ENCODE measurements around the gene FGF14. TPM values are rescaled to one million over a fixed set of nuclear protein-coding genes. Genes with fewer than 3 reads are reported as not detected.
"Not testable (repeated sequence)": the region's sequence is repeated elsewhere in the genome, so short reads cannot be mapped to it uniquely, and the experiment has no call there.

FGF14 gene
- total RNA-seq, 2 experiments from 2014 or later = not detected

GRCh38 chr13:102128216-102128810, 273.5 kb downstream of the FGF14 start:
- Mint-ChIP-seq H3K36me3 (no peaks in the 10 kb centered on the region), H3K27me3 (peaks cover 5% of the 10 kb centered on the region), H3K9me3 (no peaks in the 10 kb centered on the region), H3K4me1 (ENCODE audit: low read depth) (no peaks in the 10 kb centered on the region), H3K27ac (no peak overlapping the region), H3K4me3 (no peak overlapping the region)
- ChIA-PET CTCF (interaction anchor here (1.5 kb wide), 1 partner anchor 13 kb away, joined by 4 read pairs; no protein-coding TSS in a partner anchor), POLR2A (no interaction called here)
- intact Hi-C loops (cut with micrococcal nuclease) = no loop called here
- DNase-seq = no peak

- Mint-ChIP-seq H3K9me3 (no peaks in the 10 kb centered on the region), H3K4me1 (ENCODE audit: low read depth) (no peaks in the 10 kb centered on the region), H3K36me3 (no peaks in the 10 kb centered on the region), H3K27ac (no peak overlapping the region), H3K4me3 (no peak overlapping the region), H3K27me3 (peaks cover 5% of the 10 kb centered on the region)
- CTCF ChIA-PET = interaction anchor here (1.5 kb wide), 1 partner anchor 14 kb away, joined by 4 read pairs; no protein-coding TSS in a partner anchor
- no peak for DNase-seq
- intact Hi-C loops (cut with micrococcal nuclease) = no loop called here
- POLR2A ChIA-PET = no interaction called here
Observed at GRCh38 chr13:102127153-102127552, 274.7 kb downstream of the FGF14 start.

- Mint-ChIP-seq H3K27ac (no peak overlapping the region), H3K36me3 (no peaks in the 10 kb centered on the region), H3K4me1 (ENCODE audit: low read depth) (no peaks in the 10 kb centered on the region), H3K27me3 (peaks cover 3% of the 10 kb centered on the region), H3K4me3 (no peak overlapping the region), H3K9me3 (no peaks in the 10 kb centered on the region)
- intact Hi-C loops (cut with micrococcal nuclease) = no loop called here
- DNase-seq = no peak
- POLR2A ChIA-PET = no interaction called here
- CTCF ChIA-PET = no interaction called here
Observed at GRCh38 chr13:102122147-102122546, 279.7 kb downstream of the FGF14 start.

- H3K9me3 Mint-ChIP-seq = no peaks in the 10 kb centered on the region
- H3K4me3 Mint-ChIP-seq = no peak overlapping the region
- no peak overlapping the region for H3K27ac Mint-ChIP-seq
- no peaks in the 10 kb centered on the region for H3K4me1 Mint-ChIP-seq (ENCODE audit: low read depth)
- no peaks in the 10 kb centered on the region for H3K36me3 Mint-ChIP-seq
- no peak for DNase-seq
- H3K27me3 Mint-ChIP-seq = peaks cover 2% of the 10 kb centered on the region
- ChIA-PET CTCF (no interaction called here), POLR2A (no interaction called here)
- intact Hi-C loops (cut with micrococcal nuclease) = no loop called here
Observed at GRCh38 chr13:102117175-102117831, 284.5 kb downstream of the FGF14 start.

GRCh38 chr13:102103469-102103868, 298.4 kb downstream of the FGF14 start:
- POLR2A ChIA-PET = no interaction called here
- no peak overlapping the region for H3K27ac Mint-ChIP-seq
- no peak for DNase-seq
- no peak overlapping the region for H3K4me3 Mint-ChIP-seq
- H3K27me3 Mint-ChIP-seq = no peaks in the 10 kb centered on the region
- no peaks in the 10 kb centered on the region for H3K36me3 Mint-ChIP-seq
- intact Hi-C loops (cut with micrococcal nuclease) = no loop called here
- no peaks in the 10 kb centered on the region for H3K4me1 Mint-ChIP-seq (ENCODE audit: low read depth)
- no peaks in the 10 kb centered on the region for H3K9me3 Mint-ChIP-seq
- CTCF ChIA-PET = no interaction called here

- H3K27me3 Mint-ChIP-seq = peaks cover 2% of the 10 kb centered on the region
- no peak overlapping the region for H3K27ac Mint-ChIP-seq
- H3K4me1 Mint-ChIP-seq (ENCODE audit: low read depth) = no peaks in the 10 kb centered on the region
- ChIA-PET POLR2A (interaction anchor here (0.6 kb wide), 1 partner anchor 20 kb away, joined by 3 read pairs; no protein-coding TSS in a partner anchor), CTCF (no interaction called here)
- DNase-seq = no peak
- H3K4me3 Mint-ChIP-seq = no peak overlapping the region
- intact Hi-C loops (cut with micrococcal nuclease) = no loop called here
- H3K9me3 Mint-ChIP-seq = no peaks in the 10 kb centered on the region
- no peaks in the 10 kb centered on the region for H3K36me3 Mint-ChIP-seq
Observed at GRCh38 chr13:102100234-102100633, 301.6 kb downstream of the FGF14 start.

GRCh38 chr13:102097708-102098107, 304.1 kb downstream of the FGF14 start:
- Mint-ChIP-seq H3K27me3 (peaks cover 2% of the 10 kb centered on the region), H3K4me1 (ENCODE audit: low read depth) (no peaks in the 10 kb centered on the region), H3K27ac (no peak overlapping the region), H3K36me3 (no peaks in the 10 kb centered on the region), H3K9me3 (no peaks in the 10 kb centered on the region), H3K4me3 (no peak overlapping the region)
- intact Hi-C loops (cut with micrococcal nuclease) = no loop called here
- ChIA-PET POLR2A (no interaction called here), CTCF (no interaction called here)
- no peak for DNase-seq

- intact Hi-C loops (cut with micrococcal nuclease); CTCF ChIA-PET; POLR2A ChIA-PET; H3K27ac Mint-ChIP-seq; H3K4me1 Mint-ChIP-seq (ENCODE audit: low read depth); H3K9me3 Mint-ChIP-seq; H3K4me3 Mint-ChIP-seq; DNase-seq; H3K27me3 Mint-ChIP-seq; H3K36me3 Mint-ChIP-seq: not testable (repeated sequence)
Observed at GRCh38 chr13:102093288-102093687, 308.6 kb downstream of the FGF14 start.

- Mint-ChIP-seq H3K36me3 (no peaks in the 10 kb centered on the region), H3K4me1 (ENCODE audit: low read depth) (no peaks in the 10 kb centered on the region), H3K4me3 (no peak overlapping the region), H3K27me3 (peaks cover 8% of the 10 kb centered on the region), H3K9me3 (no peaks in the 10 kb centered on the region), H3K27ac (no peak overlapping the region)
- ChIA-PET CTCF (no interaction called here), POLR2A (no interaction called here)
- intact Hi-C loops (cut with micrococcal nuclease) = no loop called here
- no peak for DNase-seq
Observed at GRCh38 chr13:102091231-102091630, 310.6 kb downstream of the FGF14 start.

GRCh38 chr13:102090532-102090931, 311.3 kb downstream of the FGF14 start:
- H3K4me1 Mint-ChIP-seq (ENCODE audit: low read depth) = no peaks in the 10 kb centered on the region
- H3K9me3 Mint-ChIP-seq = no peaks in the 10 kb centered on the region
- H3K36me3 Mint-ChIP-seq = no peaks in the 10 kb centered on the region
- H3K27me3 Mint-ChIP-seq = peaks cover 8% of the 10 kb centered on the region
- H3K4me3 Mint-ChIP-seq = no peak overlapping the region
- no peak overlapping the region for H3K27ac Mint-ChIP-seq
- ChIA-PET CTCF (no interaction called here), POLR2A (no interaction called here)
- intact Hi-C loops (cut with micrococcal nuclease) = no loop called here
- no peak for DNase-seq

GRCh38 chr13:102089722-102090121, 312.1 kb downstream of the FGF14 start:
- ChIA-PET CTCF (no interaction called here), POLR2A (no interaction called here)
- no peak for DNase-seq
- no peak overlapping the region for H3K4me3 Mint-ChIP-seq
- no peaks in the 10 kb centered on the region for H3K36me3 Mint-ChIP-seq
- peaks cover 8% of the 10 kb centered on the region for H3K27me3 Mint-ChIP-seq
- H3K4me1 Mint-ChIP-seq (ENCODE audit: low read depth) = no peaks in the 10 kb centered on the region
- H3K9me3 Mint-ChIP-seq = no peaks in the 10 kb centered on the region
- H3K27ac Mint-ChIP-seq = no peak overlapping the region
- intact Hi-C loops (cut with micrococcal nuclease) = no loop called here

- H3K9me3 Mint-ChIP-seq = no peaks in the 10 kb centered on the region
- no peak overlapping the region for H3K27ac Mint-ChIP-seq
- H3K4me1 Mint-ChIP-seq (ENCODE audit: low read depth) = no peaks in the 10 kb centered on the region
- CTCF ChIA-PET = no interaction called here
- peaks cover 8% of the 10 kb centered on the region for H3K27me3 Mint-ChIP-seq
- POLR2A ChIA-PET = no interaction called here
- intact Hi-C loops (cut with micrococcal nuclease) = no loop called here
- H3K4me3 Mint-ChIP-seq = no peak overlapping the region
- no peak for DNase-seq
- no peaks in the 10 kb centered on the region for H3K36me3 Mint-ChIP-seq
Observed at GRCh38 chr13:102089177-102089576, 312.7 kb downstream of the FGF14 start.

- ChIA-PET POLR2A (no interaction called here), CTCF (no interaction called here)
- no peak for DNase-seq
- Mint-ChIP-seq H3K27me3 (peaks cover 2% of the 10 kb centered on the region), H3K4me3 (no peak overlapping the region), H3K9me3 (no peaks in the 10 kb centered on the region), H3K4me1 (ENCODE audit: low read depth) (no peaks in the 10 kb centered on the region), H3K27ac (no peak overlapping the region), H3K36me3 (no peaks in the 10 kb centered on the region)
- intact Hi-C loops (cut with micrococcal nuclease) = no loop called here
Observed at GRCh38 chr13:102073251-102073650, 328.6 kb downstream of the FGF14 start.

Data from activated CD4-positive, alpha-beta memory T cell treated with anti-CD3 and anti-CD28 coated beads for 36 hours (primary cell).